ENCODE results near the gene CHRDL2.

DNA sequence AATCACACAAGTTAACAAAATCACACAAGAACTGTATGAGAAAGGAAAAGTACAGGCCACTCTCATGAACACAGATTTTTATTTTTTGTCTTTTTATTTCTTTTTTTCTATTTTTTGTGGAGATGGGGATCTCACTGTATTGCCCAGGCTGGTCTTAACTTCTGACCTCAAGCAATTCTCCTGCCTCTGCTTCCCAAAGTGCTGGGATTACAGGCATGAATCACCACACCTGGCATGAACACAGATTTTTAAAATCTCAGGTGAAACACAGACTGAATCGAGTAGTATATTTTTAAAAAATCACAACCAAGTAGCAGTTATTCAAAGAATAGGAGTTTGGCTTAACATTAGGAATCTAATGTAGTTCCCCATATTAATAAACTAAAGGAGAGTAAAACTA is 35.7 kb upstream of the CHRDL2 start:
- TF ChIP-seq, protein P1, sequence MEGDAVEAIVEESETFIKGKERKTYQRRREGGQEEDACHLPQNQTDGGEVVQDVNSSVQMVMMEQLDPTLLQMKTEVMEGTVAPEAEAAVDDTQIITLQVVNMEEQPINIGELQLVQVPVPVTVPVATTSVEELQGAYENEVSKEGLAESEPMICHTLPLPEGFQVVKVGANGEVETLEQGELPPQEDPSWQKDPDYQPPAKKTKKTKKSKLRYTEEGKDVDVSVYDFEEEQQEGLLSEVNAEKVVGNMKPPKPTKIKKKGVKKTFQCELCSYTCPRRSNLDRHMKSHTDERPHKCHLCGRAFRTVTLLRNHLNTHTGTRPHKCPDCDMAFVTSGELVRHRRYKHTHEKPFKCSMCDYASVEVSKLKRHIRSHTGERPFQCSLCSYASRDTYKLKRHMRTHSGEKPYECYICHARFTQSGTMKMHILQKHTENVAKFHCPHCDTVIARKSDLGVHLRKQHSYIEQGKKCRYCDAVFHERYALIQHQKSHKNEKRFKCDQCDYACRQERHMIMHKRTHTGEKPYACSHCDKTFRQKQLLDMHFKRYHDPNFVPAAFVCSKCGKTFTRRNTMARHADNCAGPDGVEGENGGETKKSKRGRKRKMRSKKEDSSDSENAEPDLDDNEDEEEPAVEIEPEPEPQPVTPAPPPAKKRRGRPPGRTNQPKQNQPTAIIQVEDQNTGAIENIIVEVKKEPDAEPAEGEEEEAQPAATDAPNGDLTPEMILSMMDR (conservative IDR thresholded peaks at IDR 0.05; ENCODE audit: low read depth, low read length) = no peak
- TF ChIP-seq EZH2 (IDR thresholded peaks at IDR 0.05; ENCODE audit: borderline replicate concordance, low read depth, low read length, poor library complexity, severe bottlenecking) = no peak

Data from A673 (cell line).